GM19468 (cell line): Measurements from ENCODE around the gene UTF1.

ENCODE experiments used
- ATAC-seq: cut with Tn5 transposase; IDR thresholded peaks from one replicate; pipeline ENCODE4 v1.9.1; 2021; ENCODE audit warnings: mild to moderate bottlenecking, moderate library complexity, moderate number of reproducible peaks; ENCODE audit not compliant: unreplicated experiment; ENCODE audit errors: extremely low read depth

UTF1 gene

DNA sequence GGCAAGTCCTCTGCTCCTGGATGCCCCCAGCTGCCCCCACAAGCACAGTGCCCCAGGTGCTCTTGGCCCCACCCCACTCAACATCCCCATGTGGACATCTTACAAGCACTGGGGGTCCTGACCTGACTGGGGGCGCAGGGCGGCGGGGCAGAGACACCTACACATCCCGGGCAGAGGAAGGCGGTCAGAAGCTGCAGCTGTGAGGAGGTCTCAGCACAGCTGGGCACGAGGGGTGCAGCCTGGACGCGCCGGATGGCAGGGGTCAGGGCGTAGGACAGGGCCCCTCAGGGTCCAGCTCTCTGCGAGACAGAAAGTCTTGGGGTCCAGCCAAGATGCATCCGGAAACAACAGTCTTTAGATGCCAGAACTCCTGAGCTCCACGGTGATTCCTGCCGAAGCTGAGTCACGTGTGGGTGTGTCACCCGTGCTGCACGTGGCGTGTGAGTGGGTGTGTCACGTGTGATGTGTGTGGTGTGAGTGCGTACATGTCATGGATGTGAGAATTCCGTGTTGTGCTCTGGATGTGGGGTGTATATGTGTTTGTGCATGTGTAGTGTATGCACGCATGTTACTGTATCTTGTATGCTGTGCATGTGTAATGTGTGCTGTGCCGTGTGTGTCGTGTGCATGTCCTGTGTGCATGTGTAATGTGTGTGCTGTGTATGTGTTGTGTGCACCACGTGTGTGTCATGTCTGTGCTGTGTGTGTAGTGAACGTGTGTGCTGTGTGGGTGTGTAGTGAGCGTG is 12.8 kb downstream of the UTF1 start:
- ATAC-seq = no peak

DNA sequence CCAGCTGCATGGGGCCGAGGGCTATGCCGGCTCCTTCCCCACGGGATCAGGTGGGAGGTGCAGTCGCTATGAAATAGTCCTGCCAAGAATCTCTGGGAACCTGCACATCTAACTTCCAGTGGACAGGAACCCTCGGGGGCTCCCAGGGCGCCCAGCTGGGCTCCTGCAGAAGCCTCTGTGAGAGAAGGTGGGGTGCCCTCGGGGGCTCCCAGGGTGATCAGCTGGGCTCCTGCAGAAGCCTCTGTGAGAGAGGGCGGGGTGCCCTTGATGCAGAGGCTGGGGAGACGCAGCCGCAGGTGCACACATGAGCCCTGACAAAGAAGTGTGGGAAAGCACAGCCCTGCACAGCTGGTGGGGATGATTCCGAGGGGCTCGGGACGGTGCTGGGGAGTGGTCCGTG is 13.6 kb downstream of the UTF1 start:
- no peak for ATAC-seq

DNA sequence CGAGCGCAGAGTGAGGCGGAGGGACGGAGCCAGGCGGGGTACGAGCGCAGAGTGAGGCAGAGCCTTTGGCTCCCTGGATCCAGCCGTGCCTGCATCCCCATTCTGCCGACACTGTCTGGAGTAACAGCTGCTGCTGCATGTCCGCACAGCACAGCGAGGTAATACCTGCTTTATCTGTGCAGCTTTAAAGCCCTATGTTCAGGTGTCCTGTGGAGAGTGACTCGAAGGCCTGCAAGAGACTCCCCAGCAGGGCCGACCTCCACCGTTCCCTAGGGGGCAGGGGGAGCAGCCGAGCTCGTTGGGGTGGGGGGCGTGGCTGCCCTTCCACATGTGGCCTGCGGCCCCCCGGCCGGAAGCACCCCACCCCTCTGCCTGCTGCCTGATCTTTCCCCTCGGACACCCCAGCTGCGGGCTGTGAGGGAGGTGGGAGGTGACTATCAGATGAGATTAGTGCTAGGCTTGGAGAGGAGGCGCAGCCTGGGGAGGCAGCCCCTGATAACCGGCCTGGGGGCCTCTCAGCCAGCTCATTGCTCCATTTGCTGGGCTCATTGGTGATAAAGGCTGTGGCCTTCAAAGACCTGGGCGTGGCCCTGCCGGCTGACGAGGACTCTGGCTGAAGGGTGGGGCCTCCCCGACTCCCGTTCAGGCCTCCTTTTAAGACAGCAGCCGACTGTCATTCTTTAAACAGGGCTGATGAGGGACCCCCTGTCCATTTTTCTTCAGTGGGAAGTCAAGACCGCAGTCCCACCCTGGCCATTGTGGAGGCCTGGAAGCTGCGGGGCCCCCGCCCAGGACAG is 15.6 kb downstream of the UTF1 start:
- ATAC-seq = no peak

DNA sequence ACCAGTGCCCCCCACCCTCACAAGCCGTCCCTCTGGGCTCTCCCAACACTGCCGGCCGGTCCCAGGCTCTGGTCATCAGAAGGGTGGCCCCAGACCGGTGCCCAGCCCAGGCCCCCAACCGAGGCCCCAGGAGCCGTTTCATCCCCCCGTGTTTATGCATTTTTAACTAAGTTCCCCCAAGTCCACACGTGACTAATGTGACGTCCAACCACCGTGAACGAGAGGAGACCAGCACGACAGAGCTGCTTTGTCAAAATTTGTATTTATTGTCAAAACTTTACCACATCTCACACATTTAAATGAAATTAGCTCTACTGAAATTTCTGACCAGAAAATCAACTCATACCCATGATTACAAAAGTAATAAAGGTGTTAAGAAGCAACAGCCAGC is 16.2 kb downstream of the UTF1 start:
- ATAC-seq = no peak

DNA sequence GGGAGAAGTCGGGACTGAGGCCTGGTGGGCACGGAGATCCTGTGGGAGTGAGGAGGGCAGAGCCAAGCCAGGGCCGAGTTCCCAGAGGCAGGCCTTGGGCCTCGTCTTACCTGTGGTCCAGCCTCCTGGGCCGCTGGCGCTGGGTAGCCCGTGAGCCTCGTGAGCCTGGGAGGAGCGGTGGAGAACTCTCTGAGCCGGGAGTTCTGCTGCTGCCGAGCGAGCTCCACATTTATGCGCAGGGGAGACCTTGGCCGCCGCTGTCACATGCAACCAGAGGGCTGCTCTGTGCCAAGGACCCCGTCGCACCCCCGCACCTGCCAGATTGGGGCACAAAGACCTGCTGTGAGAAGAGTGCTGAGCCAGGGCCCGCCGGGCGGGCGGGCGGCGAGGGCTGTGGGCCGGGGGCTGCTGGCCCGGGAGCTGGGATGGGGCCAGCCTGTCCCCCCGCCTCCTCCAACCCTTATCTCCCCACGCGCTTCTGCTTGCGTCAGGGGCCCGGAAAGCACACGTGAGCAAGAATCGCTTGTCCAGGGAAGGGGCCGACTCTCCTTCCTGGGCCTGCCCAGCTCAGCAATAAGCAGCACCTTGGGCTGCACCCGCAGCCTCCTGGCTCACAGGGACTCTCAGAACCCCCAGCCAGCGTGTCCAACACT is 17.8 kb downstream of the UTF1 start:
- no peak for ATAC-seq

DNA sequence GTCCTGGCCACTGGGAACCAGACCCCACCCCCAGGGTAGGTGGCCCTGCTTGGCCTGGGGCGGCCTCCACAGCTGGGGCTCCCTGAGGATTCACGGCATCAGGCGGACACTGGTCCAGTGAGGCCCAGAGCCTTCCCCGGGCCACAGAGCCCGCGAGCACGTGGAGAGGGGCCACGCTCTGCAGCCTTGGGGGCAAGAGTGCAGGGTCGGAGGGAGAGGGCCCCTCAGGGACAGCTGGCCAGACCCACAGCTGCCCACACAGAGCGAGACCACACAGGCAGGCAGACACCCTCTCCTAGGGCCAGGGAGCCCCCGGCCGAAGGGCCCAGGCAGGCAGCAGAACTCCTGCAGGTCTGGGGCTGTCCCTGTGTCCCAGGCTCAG is 18.3 kb downstream of the UTF1 start:
- ATAC-seq = no peak

DNA sequence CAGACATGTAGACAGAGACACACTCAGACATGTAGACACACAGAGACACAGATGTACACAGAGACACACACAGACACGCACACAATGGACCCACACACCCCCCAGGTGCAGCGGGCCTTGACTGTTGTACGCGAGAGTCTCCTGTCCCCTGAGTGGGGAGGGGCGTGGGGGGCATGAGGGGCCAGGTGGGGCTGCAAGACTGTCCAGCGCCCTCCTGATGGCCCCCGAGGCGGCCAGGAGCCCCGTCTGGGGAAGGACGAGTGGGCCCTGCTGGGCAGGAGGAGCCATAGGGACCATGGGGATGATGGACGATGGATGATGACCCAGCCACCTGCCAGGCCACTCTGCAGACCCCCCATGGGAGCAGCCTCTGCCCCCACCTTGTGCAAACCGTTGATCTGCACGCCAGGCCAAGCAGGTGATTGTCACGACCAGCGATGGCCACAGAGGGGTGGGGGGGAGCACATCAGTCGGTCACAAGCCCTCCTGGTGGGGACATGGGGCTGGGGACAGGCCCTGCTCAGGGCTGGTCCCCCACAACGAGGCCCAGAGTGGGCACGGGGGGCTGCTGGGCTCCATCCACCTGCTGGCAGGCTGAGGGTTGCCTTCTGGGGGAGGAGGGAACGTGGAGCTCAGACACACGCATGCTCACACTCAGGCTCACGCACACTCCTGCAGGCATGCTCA is 19.2 kb downstream of the UTF1 start:
- no peak for ATAC-seq

DNA sequence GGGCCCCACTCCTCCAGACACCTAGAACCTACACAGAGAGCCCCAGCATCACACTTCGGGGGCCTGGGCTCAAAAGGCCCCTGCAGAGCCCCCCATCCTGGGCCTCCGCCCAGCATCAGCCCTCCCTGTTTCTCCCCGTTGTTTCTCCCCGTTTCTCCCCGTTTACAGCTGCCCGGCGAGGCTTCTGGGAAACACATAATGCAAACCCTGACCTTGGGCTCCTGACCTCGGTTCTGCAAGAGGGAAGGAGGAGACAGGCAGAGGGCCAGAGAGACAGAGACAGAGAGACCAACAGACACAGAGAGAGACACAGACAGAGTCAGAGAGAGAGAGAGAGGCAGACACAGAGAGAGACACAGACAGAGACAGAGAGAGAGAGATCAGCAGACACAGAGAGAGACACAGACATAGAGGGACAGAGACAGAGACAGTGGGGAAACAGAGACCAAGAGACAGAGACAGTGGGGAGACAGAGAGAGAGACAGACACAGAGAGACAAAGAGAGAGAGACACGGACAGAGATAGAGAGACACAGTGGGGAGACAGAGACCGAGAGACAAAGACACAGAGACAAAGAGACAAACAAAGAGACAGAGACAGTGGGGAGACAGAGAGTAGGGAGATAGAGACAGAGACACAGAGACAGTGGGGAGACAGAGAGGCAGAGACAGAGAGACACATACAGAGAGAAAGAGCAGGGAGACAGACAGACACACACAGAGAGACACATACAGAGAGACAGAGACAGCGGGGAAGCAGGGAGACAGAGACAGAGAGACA is 20.1 kb downstream of the UTF1 start:
- ATAC-seq = no peak

DNA sequence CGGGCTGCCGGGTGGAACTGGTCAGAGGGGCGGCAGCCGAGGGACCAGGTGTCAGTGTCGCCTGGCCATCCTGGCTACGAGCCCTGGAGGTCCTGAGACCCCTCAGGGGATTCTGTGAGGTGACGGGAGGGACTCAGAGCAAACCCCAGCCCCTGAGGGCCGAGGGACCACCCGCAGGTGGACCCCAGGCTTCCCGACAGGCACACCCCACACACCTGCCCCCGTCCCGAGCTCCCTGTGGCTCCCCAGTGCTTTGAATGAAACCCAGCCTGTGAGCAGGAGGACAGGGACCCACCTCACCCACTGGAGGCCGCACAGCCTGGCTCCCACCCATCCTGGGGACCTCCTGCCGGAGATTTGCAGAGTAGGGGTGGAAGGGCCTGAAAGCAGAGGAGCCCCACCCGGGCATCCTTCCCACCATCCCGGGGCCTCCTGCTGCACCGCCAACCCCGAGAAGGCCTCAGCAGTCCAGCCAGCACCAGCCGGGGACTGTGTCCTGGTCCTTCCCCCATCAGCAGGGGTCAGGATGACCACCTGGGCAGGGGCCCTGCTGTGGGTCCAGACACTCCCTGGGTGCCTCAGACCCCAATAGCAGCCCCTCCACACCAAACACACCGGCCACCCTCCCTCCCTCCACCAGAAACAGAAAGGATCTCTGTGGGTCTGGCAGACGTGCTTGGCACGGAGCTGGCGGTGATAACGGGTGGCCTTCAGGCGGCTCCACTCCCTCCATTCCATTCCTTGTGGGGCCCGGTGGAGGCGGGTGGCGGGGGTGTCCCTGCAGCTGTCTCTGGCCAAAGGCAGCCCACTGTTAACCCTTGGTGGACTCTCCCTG is 21.6 kb downstream of the UTF1 start:
- ATAC-seq = no peak

DNA sequence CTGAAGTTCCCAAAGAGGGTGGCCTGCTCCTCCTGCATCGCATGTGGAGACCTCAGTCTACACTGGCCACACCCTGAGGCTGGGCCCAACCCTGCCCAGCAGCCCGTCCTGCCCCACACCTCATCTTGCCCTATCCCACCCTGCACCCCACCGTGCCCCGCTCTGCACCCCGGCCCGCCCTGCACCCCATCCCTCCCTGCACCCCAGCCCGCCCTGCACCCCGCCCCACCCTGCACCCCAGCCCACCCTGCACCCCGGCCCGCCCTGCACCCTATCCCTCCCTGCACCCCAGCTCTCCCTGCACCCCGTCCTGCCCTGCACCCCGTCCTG is 22.2 kb downstream of the UTF1 start:
- ATAC-seq = no peak

DNA sequence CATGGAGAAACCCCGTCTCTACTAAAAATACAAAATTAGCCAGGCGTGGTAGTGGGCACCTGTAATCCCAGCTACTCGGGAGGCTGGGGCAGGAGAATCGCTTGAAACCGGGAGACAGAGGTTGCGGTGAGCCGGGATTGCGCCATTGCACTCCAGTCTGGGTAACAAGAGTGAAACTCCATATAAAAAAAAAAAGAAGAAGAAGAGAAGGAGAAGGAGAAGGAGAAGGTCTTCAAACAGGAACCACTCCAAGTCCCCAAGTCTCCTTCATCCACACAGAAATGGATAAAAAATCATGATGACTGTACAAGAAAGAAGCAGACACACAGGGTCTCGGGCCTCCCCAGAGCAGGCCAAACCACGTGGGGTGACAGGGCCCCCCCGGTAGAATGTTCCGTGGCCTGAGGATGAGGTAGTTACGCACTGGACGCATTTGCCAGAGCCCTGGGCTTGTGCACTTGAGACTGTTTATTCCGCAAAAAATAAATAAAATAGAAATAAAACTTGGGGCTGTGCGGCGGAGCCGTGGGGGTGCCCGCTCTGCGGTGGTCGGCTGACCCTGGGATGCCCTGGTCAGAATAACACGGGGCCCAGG is 23.4 kb downstream of the UTF1 start:
- no peak for ATAC-seq

DNA sequence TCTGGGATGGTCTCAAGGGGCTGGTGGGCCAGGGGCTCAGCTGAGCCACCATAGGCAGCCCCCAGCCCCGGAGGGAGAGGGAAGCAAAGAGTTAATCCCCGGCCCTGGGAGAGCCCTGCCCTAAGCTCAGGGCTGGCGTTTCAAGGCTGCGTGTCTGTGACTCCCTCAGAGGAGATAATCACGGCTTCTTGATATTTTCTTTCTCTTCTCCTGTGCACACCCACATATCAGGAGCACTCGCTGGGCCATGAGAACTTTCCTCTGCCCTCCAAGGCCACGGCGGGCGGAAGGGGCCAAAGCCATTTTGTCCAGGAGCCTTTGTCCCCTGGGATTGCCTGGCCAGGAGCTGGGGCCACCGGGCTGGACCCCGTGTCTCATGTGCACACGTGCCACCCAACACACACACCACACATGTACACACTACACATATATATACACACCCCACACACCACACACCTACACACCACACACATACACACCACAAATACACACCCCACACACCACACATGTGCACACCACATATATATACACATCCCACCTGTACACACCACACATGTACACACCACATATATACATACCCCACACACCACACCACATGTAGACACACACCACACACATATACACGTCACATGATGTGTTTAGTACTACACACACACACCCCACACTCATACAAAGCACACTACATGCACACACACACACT is 24.6 kb downstream of the UTF1 start:
- no peak for ATAC-seq

DNA sequence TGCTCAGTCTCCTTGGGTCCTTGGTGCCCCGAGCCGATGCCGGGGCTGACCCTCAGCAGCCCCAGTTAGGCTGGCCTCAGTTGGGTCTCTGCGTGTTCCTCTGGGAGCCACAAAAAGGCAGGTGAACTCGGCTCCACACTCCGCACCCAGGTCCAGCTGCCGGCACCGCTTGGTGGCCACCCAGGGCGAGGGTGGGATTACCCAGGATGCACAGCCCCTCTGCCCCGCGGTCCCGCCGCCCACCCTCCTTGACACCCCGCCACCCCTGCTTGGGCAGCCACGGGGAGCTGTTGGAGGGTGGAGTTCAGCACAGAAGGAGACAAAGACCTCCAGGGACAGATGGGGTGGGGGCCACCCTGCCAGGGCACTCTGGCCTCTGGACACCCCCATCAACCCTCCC is 25.3 kb downstream of the UTF1 start:
- no peak for ATAC-seq

DNA sequence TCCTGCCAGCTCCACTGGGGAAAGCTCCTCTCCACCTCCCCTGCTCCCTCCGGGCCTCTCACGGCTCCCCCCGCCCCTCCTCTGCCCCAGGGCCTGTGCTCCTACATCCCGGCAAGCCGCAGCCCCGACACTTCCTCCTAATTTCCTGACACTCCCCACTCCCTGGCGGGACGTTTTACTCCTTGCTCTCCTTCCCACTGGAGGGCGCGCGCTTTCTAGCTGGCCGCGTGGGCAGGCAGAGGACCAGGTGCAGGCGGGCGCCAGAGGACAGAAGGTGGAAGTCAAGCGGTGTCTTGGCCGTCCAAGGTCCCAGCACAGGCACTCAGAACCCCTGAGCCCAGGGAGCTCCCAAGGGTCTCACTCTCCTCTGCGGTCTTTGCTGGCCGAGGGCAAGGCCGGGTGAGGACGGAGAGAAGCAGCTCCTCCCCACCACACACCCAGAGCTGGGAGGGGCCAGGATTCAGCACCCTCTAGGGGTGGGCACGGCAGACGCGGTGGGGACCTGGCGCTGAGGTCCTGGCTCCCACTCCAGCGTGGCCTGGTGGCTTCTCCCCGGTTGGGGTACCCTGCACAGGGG is 27.6 kb downstream of the UTF1 start:
- ATAC-seq = no peak

DNA sequence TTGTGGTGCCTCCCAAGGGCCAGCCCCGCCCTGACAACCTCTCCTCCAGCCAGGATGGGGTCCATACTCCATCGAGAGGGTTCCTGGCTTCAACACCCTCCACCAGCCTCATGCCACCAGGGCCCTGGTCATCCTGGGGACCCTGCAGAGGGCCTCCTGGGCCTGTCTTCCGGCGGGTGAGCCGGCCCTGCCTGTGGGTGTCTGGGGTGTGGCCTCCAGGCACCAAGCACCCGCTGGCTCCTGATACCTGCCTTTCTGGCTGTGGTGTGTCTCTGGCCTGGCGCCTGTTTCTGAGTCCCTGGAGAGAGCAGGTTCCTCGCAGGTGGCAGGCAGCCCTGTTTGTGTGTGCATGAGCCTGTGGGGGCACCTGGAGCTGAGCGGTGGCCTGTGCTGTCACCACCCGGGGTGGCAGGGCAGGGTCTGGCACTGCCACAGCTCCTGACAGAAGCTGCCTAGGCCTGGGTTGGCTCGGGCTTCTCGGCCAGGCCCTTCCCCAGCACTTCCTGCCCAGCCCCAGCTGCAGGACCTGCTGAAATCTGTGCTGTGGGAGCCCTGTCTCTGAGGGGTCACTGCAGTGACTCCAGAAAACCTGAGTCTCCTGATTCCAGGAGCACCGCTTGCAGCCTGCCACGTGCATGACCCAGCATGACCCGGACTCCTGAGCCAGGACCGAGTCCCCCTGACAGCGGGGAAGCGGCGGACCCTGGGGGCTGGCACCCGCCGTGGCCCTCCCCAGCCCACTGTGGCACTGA is 28.2 kb downstream of the UTF1 start:
- no peak for ATAC-seq

DNA sequence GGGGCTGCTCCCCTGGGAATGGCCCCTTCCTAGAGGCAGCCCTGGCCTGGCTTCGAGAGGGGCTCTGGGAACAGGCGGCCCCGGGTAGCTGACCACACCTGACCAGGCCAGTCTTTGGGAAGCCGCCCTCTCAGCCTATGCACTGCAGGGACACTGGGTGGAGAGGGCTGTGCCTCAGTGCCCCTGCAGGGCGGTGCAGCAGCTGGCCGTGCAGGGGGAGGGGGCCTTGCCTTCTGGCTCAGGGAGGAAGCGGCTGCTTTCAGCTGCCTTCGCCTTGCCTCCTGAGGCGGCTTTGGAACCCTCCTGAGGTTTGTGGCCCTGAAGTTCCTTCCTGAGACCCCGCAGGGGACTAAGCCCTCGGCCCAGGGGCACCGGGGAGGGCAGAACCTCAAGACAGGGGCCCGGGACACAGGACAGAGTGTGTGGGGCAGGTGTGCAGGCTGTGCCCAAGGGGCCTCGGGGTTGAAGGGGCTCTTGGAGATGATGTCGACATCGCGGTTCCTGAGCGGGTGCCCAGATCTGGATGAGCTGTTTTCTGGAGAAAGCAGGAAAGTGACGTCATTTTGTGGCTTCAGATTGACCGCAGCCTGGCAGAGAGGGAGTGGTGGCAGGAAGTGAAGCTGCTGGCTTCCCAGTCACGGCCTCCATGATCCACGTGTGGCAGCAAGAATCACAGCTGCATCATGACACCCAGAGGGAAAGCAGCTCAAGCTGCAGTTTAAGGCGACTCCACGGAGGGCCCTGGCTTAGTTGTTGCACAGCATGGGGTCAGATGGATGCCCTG is 29.0 kb downstream of the UTF1 start:
- no peak for ATAC-seq

DNA sequence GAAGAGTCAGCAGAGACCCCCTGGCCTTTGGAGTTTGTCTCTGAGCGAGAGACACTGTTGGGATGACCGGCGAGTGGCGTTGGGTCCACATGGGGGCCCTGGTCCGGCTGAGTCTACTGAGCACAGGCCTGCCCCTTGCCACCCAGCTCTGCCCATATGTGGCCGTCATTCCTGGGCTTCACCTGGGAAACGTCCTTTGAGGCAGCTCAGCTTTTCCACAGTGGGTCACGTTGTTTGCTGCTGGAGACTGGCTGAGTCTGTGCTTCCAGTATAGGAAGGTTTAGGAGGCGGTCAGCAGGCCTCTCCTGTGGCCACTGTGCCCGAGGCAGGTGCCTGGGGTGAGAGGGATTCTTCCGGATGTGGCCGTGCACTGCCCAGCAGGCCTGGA is 29.6 kb downstream of the UTF1 start:
- ATAC-seq = no peak
